Measurements from ENCODE around the gene ENDOG.

DNA sequence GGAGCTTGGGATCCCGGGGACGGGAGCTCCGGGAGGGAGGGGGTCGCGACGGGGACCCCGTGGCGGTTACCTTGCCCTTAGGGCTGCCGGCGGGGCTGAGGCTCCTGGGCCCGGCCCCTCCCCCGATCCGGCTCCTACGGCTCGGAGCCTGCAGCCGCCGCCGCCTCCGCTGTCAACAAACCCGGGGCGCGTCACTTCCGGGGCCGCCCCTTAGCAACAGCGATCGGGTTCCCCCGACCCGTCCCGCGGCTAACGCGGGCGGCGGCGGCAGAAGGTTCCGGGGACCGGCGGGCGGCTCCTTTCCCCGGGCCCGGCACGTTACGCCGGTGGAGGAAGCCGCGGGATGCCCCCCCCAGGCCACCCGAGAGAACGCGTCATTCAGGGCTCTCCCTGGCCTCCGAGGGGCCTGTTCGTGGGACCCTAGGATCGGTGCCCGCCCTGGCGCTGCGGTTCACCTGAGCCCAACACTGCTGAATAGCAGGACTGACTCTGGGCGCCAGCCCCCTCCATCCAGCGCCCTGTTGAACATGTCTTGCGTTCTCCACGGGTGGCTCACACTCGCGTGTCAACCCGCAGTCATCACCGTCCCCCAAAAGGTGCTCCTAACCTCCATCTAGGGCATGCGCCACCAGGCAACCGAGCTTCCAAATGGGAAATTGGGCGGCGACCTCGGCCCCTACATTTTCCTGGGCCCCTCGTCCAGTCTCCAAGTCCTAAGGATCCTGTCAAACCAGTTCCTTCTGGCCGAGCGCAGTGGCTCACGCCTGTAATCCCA, 46.4 kb upstream of the ENDOG start, which contains the start of gene ZER1:
- TF ChIP-seq, protein P1, sequence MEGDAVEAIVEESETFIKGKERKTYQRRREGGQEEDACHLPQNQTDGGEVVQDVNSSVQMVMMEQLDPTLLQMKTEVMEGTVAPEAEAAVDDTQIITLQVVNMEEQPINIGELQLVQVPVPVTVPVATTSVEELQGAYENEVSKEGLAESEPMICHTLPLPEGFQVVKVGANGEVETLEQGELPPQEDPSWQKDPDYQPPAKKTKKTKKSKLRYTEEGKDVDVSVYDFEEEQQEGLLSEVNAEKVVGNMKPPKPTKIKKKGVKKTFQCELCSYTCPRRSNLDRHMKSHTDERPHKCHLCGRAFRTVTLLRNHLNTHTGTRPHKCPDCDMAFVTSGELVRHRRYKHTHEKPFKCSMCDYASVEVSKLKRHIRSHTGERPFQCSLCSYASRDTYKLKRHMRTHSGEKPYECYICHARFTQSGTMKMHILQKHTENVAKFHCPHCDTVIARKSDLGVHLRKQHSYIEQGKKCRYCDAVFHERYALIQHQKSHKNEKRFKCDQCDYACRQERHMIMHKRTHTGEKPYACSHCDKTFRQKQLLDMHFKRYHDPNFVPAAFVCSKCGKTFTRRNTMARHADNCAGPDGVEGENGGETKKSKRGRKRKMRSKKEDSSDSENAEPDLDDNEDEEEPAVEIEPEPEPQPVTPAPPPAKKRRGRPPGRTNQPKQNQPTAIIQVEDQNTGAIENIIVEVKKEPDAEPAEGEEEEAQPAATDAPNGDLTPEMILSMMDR (IDR thresholded peaks at IDR 0.05; ENCODE audit: low read depth, low read length): no peak
- TF ChIP-seq, protein P2, sequence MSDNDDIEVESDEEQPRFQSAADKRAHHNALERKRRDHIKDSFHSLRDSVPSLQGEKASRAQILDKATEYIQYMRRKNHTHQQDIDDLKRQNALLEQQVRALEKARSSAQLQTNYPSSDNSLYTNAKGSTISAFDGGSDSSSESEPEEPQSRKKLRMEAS (IDR thresholded peaks at IDR 0.05; ENCODE audit: low read depth, low read length): peak; percentile 21; the same call in 1 of the 2 replicates
- TF ChIP-seq POLR2A (IDR thresholded peaks at IDR 0.05; ENCODE audit: extremely low read depth, insufficient read length): peak; percentile 42
